Loucy (cell line): ENCODE data around the gene HNF1B.

ENCODE experiments used
- H2AFZ ChIP-seq: fragments of 200-600 bp; sonication (generic); 2 replicates; pipeline ENCODE4 v1.6.0; 2016; ENCODE audit warnings: antibody characterized with exemption, mild to moderate bottlenecking, low read length, moderate library complexity
- H3F3A ChIP-seq: fragments of 200-600 bp; 2 replicates; pipeline ENCODE4 v1.6.0; 2016; ENCODE audit warnings: antibody characterized with exemption, low read depth, mild to moderate bottlenecking
- H3K27me3 ChIP-seq: fragments of 200-600 bp; sonication (generic); 2 replicates; pipeline ENCODE4 v1.6.1; 2014; ENCODE audit warnings: low read length, mild to moderate bottlenecking; ENCODE audit not compliant: insufficient read depth, poor library complexity, severe bottlenecking
- H3K36me3 ChIP-seq: fragments of 200-600 bp; sonication (generic); 2 replicates; pipeline ENCODE4 v1.6.1; 2016; ENCODE audit warnings: low read length; ENCODE audit not compliant: insufficient read depth
- H3K4me1 ChIP-seq: fragments of 200-600 bp; sonication (generic); 2 replicates; pipeline ENCODE4 v1.5.1; 2014; ENCODE audit warnings: low read length, mild to moderate bottlenecking; ENCODE audit not compliant: insufficient read depth, poor library complexity, severe bottlenecking
- H3K4me2 ChIP-seq: fragments of 200-600 bp; sonication (generic); 2 replicates; pipeline ENCODE4 v1.6.0; 2014; ENCODE audit warnings: antibody characterized with exemption, low read length, low read depth, mild to moderate bottlenecking; ENCODE audit not compliant: poor library complexity, severe bottlenecking
- H3K4me3 ChIP-seq: fragments of 200-600 bp; sonication (generic); 2 replicates; pipeline ENCODE4 v1.5.1; 2014; ENCODE audit warnings: low read length, mild to moderate bottlenecking, mixed read lengths; ENCODE audit not compliant: poor library complexity, severe bottlenecking
- H3K79me2 ChIP-seq: fragments of 200-600 bp; sonication (generic); 2 replicates; pipeline ENCODE4 v1.6.1; 2014; ENCODE audit warnings: low read length; ENCODE audit not compliant: insufficient read depth
- H3K9ac ChIP-seq: fragments of 200-600 bp; sonication (generic); 2 replicates; pipeline ENCODE4 v1.6.0; 2014; ENCODE audit warnings: mild to moderate bottlenecking, low read depth, low read length, moderate library complexity; ENCODE audit not compliant: poor library complexity, severe bottlenecking
- H3K9me2 ChIP-seq: fragments of 200-600 bp; sonication (generic); replicated peaks from 2 replicates; pipeline ENCODE4 v1.6.1; 2016; ENCODE audit warnings: low read depth, low read length, mixed read lengths
- H3K9me3 ChIP-seq: fragments of 200-600 bp; sonication (generic); 2 replicates; pipeline ENCODE4 v1.6.1; 2014; ENCODE audit warnings: mild to moderate bottlenecking, antibody characterized with exemption, low read length, low read depth; ENCODE audit not compliant: insufficient read depth
- H4K20me1 ChIP-seq: fragments of 200-600 bp; sonication (generic); 2 replicates; pipeline ENCODE4 v1.6.0; 2014; ENCODE audit warnings: antibody characterized with exemption, low read length, mild to moderate bottlenecking; ENCODE audit not compliant: insufficient read depth, poor library complexity, severe bottlenecking
- EZH2phosphoT487 ChIP-seq: fragments of 200-600 bp; IDR thresholded peaks from 2 replicates; pipeline ENCODE4 v1.6.1; 2018; ENCODE audit warnings: antibody characterized with exemption, mild to moderate bottlenecking, moderate library complexity, borderline replicate concordance
- TF ChIP-seq, protein P1 (sequence below): fragments of 200-600 bp; sonication (generic); conservative IDR thresholded peaks from 2 replicates; pipeline ENCODE4 v1.5.1; 2014; ENCODE audit warnings: mild to moderate bottlenecking, antibody characterized with exemption, low read length

The HNF1B gene

GRCh38 chr17:37742116-37742761 lies 2.6 kb downstream of the HNF1B start:
- Histone ChIP-seq H3K4me3 (no peak overlapping the region), H3K4me1 (no peaks in the 10 kb centered on the region), H3K27me3 (no peaks in the 10 kb centered on the region)

GRCh38 chr17:37741341-37742115 lies 3.3 kb downstream of the HNF1B start:
- no peak for TF ChIP-seq EZH2phosphoT487
- TF ChIP-seq, protein P1, sequence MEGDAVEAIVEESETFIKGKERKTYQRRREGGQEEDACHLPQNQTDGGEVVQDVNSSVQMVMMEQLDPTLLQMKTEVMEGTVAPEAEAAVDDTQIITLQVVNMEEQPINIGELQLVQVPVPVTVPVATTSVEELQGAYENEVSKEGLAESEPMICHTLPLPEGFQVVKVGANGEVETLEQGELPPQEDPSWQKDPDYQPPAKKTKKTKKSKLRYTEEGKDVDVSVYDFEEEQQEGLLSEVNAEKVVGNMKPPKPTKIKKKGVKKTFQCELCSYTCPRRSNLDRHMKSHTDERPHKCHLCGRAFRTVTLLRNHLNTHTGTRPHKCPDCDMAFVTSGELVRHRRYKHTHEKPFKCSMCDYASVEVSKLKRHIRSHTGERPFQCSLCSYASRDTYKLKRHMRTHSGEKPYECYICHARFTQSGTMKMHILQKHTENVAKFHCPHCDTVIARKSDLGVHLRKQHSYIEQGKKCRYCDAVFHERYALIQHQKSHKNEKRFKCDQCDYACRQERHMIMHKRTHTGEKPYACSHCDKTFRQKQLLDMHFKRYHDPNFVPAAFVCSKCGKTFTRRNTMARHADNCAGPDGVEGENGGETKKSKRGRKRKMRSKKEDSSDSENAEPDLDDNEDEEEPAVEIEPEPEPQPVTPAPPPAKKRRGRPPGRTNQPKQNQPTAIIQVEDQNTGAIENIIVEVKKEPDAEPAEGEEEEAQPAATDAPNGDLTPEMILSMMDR = no peak
- H3K4me3 ChIP-seq = no peak overlapping the region

More at GRCh38 chr17:37742116-37742761, 2.6 kb downstream of the HNF1B start:
- no peaks in the 10 kb centered on the region for H3K9me3 ChIP-seq
- no peaks in the 10 kb centered on the region for H3K36me3 ChIP-seq
- no peaks in the 10 kb centered on the region for H4K20me1 ChIP-seq
- H3K4me2 ChIP-seq = no peak overlapping the region
- H3K79me2 ChIP-seq = no peaks in the 10 kb centered on the region
- H3K9ac ChIP-seq = no peak overlapping the region
- H3K9me2 ChIP-seq = no peaks in the 10 kb centered on the region
- H3F3A ChIP-seq = no peaks in the 10 kb centered on the region
- no peak for TF ChIP-seq EZH2phosphoT487
- TF ChIP-seq, protein P1 = no peak
- H2AFZ ChIP-seq = no peak overlapping the region

DNA sequence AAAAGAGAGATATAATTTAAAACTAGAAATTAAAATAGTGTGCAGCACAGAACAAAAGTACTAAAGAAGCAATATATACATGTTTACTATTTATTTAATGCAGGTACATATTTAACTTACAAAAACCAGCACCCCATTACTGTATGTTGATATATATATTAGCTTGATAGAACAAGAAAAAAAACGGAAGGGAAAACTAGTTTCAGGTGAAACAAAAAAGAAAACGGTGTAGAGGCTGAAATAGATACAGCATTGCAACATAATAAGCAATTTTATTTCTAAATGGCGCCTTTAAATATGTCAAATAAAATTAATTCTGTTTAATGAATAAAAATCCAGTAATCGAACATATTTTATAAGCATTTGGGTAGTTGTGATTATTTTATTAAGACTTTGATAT lies 3.9 kb downstream of the HNF1B start:
- Histone ChIP-seq H3K4me2 (no peak overlapping the region), H3K9ac (no peak overlapping the region)

More at GRCh38 chr17:37741341-37742115, 3.3 kb downstream of the HNF1B start:
- H3K9ac ChIP-seq = no peak overlapping the region
- no peaks in the 10 kb centered on the region for H3F3A ChIP-seq
- no peaks in the 10 kb centered on the region for H4K20me1 ChIP-seq
- H3K4me2 ChIP-seq = no peak overlapping the region
- H3K27me3 ChIP-seq = no peaks in the 10 kb centered on the region
- H3K36me3 ChIP-seq = no peaks in the 10 kb centered on the region
- no peaks in the 10 kb centered on the region for H3K4me1 ChIP-seq
- H3K9me3 ChIP-seq = no peaks in the 10 kb centered on the region
- no peak overlapping the region for H2AFZ ChIP-seq
- H3K9me2 ChIP-seq = no peaks in the 10 kb centered on the region
- no peaks in the 10 kb centered on the region for H3K79me2 ChIP-seq

More for the DNA sequence above, 3.9 kb downstream of the HNF1B start:
- H3K9me2 ChIP-seq = no peaks in the 10 kb centered on the region
- no peaks in the 10 kb centered on the region for H3K9me3 ChIP-seq
- no peak overlapping the region for H3K4me3 ChIP-seq
- no peaks in the 10 kb centered on the region for H3K79me2 ChIP-seq
- no peaks in the 10 kb centered on the region for H3K36me3 ChIP-seq
- H3K4me1 ChIP-seq = no peaks in the 10 kb centered on the region
- H2AFZ ChIP-seq = no peak overlapping the region
- H3K27me3 ChIP-seq = no peaks in the 10 kb centered on the region
- no peaks in the 10 kb centered on the region for H3F3A ChIP-seq
- no peaks in the 10 kb centered on the region for H4K20me1 ChIP-seq
- TF ChIP-seq EZH2phosphoT487 = no peak
- TF ChIP-seq, protein P1 = no peak
